GM21447 (cell line): Measurements from ENCODE around the gene PNKP.

Source experiments
- ATAC-seq: cut with Tn5 transposase; IDR thresholded peaks from one replicate; pipeline ENCODE4 v1.9.1; 2021; ENCODE audit not compliant: unreplicated experiment

Gene PNKP

DNA sequence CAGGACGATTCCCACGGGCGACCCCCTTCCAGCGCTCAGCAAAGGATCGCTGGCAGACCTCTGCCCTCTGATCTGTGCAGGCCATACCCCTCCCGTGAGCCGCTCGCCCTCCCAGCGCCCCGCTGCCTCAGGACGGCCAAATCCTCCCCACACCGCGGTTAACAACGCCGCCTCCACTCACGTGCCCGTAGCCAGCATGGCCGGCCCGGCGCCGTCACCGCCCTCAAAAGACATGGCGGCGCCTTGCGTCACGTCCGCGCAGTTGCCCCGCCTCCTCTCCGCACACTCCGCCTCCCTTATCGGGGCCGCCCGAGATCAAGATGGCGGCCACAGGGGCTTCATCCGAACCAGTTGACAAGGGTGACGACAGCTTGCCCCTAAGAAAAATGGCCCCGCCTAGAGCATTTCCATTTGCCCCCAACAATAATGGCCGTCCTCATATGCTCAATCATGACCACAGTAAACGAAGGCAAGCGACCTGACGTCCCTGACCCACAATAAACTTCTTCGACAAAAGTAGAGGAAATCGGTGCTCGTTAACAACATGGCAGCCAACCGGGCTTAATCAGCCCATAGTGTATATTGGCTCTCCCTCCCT, 9.1 kb upstream of the PNKP start:
- peak; percentile 43 for ATAC-seq

- no peak for ATAC-seq
Measured at GRCh38 chr19:49875857-49876421, 8.6 kb upstream of the PNKP start.

DNA sequence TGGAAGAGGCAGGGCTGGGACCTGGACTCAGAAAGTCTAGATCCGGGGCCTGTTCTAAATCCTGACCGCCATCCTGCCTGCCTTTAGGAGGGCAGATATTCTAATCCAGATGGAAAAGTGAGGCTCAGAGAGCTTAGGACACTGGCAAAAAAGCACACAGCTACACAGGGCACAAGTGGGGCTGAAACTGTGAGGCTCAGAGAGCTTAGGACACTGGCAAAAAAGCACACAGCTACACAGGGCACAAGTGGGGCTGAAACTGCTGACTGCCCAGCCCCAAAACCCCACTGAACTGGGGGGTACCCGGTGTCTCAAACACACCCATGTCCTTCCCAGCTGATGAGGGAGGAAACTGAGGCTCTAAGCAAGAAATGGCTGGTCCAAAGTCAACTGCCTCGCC, 7.8 kb upstream of the PNKP start:
- ATAC-seq = no peak

- ATAC-seq = no peak
Measured at GRCh38 chr19:49874503-49875157, 7.3 kb upstream of the PNKP start.

DNA sequence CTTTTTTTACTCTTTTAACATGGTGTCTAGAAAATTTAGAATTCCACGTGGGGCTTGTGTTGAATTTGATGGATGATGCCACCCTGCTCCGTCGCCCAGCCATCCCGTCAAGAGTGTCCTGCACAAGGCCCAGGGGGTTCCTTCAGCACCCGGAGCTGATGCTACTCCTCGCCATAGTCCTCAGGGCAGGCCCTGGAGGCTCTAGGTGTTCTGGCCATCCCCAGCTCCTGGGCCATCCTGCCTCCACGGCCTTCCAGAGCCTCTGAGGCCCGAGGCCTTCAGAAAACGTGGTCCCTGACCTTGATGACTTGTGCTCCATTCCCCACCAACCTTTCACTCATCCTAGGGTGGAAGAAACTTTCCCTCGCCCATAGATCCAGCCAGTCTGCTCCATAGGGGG, 6.5 kb upstream of the PNKP start:
- no peak for ATAC-seq

- no peak for ATAC-seq
Measured at GRCh38 chr19:49873129-49873521, 5.7 kb upstream of the PNKP start.

DNA sequence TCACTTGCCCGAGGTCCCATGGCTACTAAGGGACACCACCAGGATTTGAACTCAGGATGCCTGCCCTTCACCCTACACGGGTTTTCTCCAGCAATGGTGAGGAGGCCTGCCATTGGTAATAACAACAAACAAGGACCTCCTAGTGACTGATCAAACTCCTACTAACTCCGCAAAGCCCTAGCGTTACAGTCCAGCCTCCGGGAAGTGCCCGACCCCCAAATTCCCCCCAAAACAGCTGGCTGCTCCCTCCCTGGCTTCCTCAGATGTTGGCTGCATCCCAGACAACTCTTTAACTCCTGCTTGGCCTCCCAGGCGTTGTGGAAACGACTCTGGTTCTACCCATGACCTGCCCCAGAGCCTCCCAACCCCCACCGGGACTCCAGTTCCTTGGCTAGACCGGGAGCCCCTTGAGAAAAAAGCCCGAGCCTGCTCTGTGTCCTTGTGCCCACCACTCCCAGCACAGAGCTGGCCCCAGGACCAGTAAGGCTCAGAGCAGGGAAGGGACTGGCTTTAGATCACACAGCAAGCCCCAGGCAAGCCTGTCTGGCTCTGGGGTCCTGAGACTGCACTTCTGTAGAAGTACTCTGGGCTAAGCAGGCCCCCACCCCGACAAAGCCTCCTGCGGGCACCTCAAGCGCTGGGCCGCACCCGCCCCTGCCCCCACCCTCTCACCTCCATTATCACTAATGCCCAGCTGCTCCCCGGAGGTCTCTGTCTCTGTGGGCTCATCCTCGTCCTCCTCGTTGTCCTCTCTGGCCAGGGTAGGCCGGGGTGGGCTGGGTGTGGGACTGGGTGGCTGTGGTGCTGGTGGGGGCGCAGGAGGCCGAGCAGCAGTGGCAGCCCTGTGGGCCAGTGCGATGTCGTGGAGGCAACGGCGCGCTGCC, 5.1 kb upstream of the PNKP start:
- no peak for ATAC-seq

DNA sequence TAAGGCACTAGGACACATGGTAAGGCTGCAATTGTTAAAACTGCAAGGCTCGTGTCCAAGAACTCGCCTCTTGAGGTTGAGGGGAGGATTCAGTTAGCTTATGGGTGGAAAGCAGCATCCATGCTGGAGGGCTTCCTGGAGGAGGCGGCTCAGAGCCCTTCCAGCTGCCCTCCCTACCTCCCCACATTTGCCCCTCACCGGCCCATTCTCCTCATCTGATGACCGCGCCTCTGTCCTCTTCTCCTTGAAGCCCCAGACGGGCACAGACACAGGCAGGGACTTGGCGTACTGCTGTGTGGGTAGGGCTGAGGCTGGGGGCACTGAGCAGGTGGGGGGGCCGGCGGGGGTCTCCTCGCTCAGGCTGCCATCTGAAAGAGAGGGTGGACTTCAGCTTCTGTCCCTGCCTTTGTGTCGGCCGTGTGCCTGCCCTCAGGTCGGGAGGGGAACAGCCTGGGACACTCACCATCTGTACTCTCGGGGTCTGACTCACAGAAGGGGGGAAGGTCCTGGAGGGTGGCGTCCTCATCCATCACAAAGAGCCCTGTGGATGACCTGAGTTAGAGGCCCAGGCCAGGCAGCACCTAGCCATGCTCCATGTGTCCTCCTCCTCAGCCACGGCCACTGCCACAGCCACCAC, 4.1 kb upstream of the PNKP start:
- no peak for ATAC-seq

GRCh38 chr19:49870309-49870901, 3.0 kb upstream of the PNKP start:
- no peak for ATAC-seq

DNA sequence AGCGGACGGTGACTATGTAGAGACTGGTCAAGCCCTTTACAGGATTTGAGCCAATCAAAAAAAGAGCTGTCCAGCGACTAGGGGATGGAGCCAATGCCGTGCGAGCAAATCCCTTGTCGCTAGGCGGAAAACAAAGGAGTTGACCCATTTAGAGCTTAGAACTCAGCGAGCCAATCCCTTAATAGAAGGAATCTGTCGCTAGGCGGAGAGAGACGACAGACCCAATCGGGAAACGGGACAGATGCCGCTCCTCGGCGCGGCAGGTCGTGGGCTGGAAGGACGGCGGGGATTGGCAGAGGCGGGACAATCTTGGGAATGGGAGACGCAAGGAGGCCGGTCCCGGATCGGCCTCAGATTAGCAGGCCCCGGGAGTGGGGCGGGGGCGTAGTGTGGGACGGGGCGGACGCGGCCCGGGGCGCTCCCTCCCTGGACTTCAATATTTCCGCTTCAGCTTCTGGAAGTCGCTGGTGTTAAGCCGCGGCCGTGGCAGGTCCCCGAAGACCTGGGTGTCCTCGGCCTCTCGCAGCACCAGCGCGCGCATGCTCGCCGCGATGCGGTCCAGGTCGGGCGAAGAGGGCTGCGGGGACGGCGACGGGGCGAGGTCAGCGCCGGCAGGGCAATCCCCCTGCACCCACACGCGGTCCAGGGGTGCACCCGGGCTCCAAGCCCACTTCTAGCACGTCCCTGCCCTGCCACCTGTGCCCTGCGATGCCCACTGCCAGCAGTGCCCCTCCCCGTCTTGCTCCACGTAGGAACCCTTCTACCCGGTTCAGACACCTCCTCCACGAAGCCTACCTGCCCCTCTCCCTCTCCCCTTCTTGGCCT, 2.3 kb upstream of the PNKP start:
- peak; percentile 77 for ATAC-seq

DNA sequence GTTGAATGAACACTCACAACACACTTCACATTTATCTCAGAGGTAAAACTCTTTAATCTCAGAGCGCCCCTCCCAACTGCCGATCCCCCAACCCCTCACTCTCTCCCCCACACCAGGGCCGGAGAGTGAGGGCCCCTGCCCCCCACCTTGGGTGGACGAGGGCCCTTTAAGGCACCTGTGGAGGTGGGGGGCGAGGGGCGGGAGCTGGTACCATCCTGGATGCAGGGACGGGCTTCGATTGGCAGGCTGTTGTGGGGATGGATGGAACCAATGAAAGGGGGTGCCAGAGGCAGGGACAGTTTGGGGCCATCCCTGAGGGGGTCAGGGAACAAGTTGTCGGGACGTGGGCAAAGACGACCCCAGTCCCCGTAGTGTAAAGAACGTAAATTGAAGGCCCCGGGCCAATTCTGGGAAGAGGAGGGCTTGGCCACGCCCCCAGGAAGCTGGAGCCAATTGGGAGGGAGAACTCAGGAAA, 1.7 kb upstream of the PNKP start:
- peak; percentile 5 for ATAC-seq

GRCh38 chr19:49864890-49865289, 2.5 kb downstream of the PNKP start:
- no peak for ATAC-seq

- no peak for ATAC-seq
Measured at GRCh38 chr19:49863935-49864320, 3.4 kb downstream of the PNKP start.

GRCh38 chr19:49863254-49863934, 4.0 kb downstream of the PNKP start:
- ATAC-seq = no peak

DNA sequence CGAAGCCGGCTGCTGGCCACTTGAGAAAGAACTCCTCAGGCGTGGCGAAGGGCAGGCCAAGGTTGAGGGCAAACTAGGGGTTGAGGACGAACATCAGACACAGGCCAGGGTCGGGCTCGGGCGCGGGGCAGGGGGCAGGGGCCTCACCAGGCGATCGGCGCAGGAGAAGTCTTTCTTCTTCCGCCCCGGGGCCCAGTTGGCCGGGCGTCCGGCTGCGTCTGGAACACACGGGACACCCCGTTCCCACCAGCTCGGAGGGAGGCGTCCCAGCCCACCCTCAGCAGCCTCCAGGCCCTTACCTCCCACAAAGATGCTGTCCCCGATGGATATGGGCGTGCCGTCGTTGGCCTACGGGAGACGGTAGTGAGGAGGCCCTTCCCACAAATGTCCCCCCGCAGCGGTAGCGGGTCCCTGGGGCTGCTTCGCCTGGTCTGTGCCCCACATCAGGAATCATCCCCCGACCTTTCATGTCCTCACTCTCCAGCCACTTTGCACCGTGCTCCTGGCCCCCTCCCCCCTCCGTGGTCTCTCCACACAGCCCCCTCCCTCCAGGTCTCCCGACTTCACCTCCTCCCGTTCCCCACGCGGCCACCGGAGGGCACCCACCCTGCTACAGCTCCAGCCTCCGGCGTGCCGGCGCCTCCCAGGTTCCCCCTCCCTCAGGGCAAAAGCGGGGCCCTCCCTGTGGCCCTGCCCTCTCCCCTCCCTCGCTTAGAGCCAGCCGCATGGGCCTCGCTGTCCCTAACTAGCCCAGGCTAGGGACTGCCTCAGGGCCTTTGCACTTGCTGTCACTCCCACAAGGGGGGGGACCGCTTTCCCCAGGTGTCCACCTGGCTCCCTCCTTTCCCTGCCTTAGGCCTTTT, 4.8 kb downstream of the PNKP start:
- ATAC-seq = no peak

DNA sequence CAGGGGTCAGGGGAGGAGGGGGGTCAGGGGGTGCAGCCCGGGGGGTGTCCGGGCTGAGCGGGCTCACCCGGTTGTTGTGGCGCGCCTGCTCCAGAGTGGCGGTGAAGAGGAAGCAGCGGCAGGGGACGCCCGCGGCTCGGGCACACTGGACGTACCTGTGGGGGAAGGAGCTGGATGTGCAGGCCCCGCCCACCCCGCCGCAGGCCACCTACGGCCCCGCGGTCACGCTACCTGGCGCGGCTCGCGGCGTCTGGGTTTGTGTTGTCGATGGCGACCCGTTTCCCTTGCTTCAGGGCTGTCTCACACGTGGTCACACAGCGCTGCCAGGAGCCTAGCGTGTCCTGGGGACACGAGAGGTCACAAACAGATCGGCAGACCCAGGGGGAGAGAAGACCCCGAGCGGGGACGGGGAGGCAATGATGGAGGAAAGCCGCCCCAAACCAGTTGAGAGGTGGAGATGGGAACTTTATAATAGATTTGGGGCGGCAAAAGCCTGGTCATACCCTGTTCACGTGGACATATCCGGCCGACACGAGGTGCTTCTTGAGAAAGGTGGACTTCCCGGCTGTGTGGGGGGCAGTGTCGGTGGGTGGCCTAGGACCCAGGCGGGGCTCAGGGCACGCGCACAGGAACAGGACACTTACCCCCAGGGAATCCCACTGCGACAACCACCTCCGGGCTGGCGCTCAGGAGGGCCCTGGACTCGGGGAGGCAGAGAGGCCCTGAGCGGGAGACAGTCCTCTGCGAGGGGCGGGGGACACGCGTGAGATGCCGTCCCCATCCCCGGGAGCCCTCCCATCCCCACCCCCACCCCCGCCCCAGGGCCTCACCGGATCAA, 5.6 kb downstream of the PNKP start:
- ATAC-seq = no peak

DNA sequence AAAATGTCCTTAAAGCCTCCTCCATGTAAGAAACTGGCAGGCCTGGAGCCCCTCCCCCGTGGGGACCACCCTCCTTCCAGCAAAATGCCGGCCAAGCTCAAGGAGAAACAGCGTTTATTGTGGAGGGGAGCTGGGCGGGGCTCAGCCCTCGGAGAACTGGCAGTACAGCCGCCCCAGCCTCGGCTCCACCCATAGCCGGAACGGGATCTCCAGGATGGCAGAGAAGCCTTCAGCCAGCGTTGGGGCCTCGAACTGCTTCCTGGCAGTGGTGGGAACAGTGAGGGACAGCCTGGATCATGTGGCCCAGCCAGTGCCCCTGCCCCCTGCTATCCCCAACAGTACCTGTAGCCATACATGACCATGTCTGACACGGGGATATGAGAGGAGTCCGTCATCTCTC, 6.3 kb downstream of the PNKP start:
- no peak for ATAC-seq
